PC-9 (cell line): Measurements from ENCODE around the gene FUZ.

Experiments
- CTCF ChIP-seq: fragments of 200-600 bp; sonication (generic); conservative IDR thresholded peaks from 2 replicates; pipeline ENCODE4 v1.6.1; 2017; ENCODE audit warnings: mixed run types, antibody characterized with exemption, mild to moderate bottlenecking, moderate library complexity
- EZH2 ChIP-seq: fragments of 200-600 bp; sonication (generic); IDR thresholded peaks from 2 replicates; pipeline ENCODE4 v1.8.0; 2017; ENCODE audit warnings: antibody characterized with exemption, low read depth

DNA sequence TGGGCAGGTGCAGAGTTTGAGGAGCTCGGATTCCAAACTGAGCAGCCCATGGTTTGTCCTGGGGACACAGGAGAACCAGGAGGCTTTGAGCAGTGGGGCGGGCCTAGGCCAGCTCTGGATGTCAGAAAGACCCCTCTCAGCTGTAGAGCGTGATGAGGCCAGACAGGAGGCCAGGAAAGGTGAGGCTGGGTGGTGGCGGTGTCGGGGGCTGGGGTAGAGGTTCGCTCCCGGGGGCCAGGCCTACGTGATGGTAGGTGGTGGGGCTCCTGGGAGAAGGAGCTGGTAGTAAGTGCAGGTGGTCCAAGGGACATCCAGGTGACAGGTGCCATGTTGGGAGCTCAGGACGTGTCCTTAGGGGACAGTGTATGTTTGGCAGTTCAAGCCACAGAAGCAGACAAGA is 24.3 kb upstream of the FUZ start:
- TF ChIP-seq CTCF (no peak), EZH2 (no peak)
